ENCODE data around the gene DMBX1. TPM values are rescaled to one million over a fixed set of nuclear protein-coding genes. Genes with fewer than 3 reads are reported as not detected.

DMBX1 gene
- polyA plus RNA-seq, 1 donor = not detected

DNA sequence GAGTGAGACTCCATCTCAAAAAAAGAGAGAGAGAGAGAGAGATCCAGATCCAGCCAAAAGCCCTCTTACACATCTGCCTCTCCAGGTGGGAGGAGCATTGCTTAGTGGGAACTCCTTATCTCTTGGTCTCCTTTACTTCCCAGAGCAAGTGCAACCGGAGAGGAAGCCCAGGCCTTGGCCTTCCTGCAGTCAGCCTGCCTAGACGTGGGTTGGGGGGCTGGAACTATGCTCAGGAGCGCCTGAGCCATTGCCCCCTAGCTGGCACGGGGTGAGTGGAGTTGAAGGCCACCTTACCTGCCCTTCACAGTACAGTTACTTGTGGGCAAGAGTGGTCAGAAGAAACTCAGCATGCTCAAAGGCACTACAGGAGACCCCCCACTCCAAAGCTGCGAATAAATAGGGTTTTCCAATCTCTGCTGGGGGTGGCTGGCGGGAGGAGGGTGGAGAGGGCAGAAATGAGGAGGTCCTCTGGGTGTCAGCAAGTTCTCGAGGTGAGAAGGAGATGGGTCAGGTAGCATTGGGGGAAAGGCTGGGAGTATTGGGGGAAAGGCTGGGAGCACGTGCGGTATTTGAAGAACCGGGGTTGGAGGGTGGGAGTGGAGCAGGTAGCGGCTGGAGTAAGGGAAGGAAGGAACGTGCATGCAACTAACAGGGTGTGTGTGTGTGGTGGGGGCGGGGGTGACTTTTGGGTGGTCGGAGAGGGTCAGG lies 4.7 kb upstream of the DMBX1 start:
- no peak for DNase-seq

DNA sequence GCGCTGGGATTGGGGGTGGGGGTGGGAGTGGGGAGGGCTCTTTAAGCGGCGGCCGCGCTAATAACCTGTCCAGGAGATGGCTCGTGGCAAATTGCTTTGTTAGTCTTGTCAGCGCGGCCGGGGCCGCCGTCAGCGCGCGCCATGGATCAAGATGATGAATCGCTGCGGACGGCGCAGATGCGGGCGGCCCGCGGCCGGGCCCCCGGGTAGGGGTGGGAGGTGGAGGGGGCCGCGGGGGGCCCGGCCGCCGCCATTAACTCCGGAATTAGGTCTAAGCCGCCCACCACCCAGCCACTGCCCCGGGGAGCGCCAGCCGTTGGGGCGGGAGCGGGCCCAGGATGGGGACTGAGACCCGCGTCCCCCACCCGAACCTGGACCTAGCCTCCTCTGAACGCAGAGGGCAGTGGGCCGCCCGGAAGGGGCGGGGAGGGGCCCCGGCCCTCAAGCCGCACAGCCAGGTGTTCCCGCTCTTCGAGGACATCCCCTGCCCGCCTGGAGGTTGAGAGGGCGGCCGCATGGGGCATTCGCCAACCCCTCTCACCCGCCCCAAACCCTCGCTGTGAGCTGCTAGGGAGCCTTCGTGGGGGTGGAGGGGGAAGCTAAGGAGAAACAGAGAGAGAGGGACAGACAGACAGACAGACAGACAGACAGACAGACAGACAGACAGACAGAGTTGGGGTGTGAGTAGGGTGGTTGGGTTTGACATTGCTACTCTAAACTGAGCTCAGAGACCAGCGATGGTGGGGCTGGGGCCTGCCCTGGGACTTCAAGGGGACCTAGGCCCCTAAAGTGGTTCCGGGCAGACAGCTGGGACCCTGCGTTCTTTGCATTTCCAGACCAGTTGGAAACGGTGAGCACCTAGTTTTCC lies 3.8 kb upstream of the DMBX1 start:
- DNase-seq = no peak

DNA sequence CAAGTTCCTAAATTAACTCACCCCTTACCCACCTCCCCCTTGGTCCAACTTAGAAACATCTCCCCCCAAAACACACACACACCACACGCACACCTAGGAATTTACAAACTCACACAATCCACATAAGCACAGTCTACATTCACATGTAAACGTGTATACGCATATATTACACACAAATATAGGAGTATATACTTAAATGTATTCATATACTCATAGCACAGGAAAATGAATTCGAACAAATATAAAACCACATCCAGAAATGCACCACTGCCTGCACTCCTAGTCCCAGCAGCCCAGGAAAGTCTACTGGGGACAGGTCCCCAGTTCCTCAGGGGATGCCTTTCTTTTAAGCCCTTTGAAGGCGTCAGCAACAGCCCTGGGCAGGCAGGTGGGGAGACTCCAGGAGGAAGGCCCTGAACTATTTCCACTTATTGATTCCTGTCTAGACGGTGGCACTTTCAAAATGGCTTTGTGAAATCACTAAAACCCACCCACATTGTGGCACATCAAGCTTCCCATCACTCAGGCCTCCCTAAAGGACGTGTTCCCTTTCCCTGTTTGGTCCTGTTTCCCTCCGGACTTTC lies 3.1 kb upstream of the DMBX1 start:
- no peak for DNase-seq

DNA sequence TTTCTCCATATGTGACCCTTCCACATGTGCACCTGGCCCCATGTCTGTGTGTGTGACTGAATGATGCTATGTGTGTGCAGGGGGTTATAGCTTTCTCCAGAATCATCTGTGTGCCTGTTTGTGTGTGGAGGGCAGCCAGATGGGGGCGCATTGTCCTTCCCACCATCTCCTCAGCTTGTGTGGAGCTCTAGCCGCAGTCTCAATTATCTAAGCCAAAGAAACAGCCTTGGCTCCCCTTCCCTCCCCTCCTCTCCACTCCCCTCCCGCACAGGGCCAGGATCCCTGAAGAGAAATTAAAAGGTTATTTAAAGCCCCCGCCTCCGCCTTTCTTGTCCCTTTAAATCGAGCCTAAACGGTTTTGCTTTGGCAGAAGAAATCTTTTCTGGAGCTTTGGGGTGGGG lies 1.8 kb upstream of the DMBX1 start:
- no peak for DNase-seq

- no peak for DNase-seq
These were observed 1.1 kb upstream of the DMBX1 start for GRCh38 chr1:46488343-46489168.

DNA sequence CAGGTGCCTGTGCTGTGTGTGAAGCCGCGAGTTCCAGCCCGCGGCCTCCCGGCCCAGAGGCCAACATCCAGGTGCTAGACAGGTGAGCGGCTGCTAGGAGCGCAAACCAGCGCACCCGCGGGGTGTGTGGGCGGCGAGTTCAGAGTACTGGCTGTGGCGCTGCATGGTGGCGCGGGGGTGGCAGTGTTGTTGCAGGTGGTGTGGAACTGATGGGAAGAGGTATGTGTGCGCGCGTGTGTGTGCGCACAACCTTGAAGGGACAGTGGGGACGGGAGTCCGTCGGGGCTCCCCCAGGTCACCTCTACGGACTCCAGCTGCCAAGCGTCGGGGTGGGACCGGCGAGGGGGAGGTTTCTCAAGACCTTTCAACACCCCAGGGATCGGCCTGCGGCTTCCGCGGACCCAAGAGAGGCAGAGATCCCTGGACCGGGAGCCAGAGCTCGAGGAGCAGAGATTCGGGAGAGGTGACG lies 433 bp upstream of the DMBX1 start:
- no peak for DNase-seq

DNA sequence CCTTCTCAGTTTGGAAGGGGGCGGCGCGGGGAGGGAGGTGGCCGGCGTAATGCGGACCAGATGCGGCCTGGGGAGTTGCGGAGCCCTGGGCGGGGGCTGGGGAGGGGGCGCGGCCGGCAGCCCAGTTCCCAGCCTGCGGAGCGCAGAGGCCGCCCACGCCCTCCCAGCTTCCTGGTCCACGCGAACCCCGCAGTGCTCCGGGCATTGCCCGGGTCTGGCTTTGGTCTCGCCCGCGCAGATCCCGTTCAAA lies 695 bp downstream of the DMBX1 start:
- DNase-seq = no peak

GRCh38 chr1:46490656-46491442 lies 1.2 kb downstream of the DMBX1 start:
- DNase-seq = no peak

GRCh38 chr1:46491443-46492268 lies 2.0 kb downstream of the DMBX1 start:
- DNase-seq = no peak

GRCh38 chr1:46492269-46492853 lies 2.7 kb downstream of the DMBX1 start:
- no peak for DNase-seq

DNA sequence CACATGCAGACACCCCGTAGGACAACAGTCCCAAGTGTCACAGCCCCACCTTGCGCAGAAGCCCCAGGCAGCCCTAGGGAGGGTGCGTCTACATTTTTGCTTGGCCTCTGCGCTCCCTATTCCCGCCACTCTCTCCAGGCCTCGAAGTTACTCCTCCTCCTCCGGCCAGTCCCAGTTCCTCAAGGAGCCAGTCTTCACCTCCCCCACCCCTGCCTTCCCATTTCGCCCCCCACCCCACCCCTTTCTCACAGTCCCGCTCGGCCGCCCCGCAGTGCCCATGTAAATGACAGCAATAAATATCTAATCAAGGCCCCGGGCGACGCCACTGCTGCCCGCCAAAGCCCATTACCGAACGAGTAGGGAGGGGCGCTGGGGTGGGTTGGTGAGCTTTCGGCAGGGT lies 3.2 kb downstream of the DMBX1 start:
- DNase-seq = no peak

DNA sequence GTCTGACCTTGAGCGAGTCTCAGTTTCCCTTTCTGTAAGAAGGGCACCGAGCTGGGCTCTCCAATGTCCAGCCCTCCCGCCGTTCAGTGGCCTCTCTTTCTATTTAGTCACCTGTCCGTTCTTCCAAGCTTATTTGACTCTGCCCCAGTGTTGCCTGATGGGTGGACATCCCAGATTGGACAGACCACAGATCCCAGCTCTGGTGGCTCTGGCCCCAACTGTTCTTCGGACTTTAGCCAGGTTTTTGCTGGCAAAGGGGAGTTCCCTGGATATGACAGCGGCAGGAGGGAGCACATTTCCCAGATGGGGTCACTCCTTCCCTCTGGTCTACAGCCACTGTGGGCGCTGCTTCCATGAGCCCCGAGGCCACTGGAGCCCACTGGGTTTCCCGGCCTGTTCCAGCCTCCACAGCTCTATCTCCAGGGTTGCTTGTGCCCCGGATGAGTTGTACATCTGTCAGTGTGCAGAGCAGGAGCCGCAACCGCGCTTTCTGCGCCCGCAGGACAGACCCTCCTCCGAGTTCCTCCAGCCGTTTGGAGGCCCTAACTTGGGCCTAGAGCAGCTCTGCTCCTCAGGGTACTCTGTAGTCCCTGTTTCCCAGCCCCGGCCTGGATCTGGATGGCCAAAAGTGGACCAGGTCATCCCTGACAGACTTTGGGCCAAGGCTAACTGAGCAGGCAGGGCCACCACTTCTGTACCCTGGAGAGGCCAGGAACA lies 3.8 kb downstream of the DMBX1 start:
- DNase-seq = no peak

- no peak for DNase-seq
These were observed 5.3 kb downstream of the DMBX1 start for GRCh38 chr1:46494910-46495309.

DNA sequence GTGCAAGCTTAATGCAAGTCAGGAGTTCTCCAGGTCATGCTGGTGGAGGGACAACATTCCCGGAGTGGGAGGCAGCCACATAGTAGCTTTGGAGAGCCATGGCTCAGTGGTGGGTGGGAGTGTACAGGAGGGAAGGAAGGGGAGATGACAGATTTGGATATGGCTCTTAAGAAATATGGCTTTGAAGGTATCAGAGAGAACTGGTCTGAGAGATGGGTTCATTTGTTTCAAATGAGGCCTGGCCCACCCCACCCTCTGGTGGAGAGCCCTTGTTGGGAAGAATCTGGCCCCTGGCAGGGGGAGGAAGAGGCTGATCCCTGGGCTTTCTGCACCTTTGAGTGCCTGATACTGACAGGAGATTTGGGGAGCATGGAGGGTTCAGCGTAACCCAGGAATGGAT lies 6.1 kb downstream of the DMBX1 start:
- no peak for DNase-seq

DNA sequence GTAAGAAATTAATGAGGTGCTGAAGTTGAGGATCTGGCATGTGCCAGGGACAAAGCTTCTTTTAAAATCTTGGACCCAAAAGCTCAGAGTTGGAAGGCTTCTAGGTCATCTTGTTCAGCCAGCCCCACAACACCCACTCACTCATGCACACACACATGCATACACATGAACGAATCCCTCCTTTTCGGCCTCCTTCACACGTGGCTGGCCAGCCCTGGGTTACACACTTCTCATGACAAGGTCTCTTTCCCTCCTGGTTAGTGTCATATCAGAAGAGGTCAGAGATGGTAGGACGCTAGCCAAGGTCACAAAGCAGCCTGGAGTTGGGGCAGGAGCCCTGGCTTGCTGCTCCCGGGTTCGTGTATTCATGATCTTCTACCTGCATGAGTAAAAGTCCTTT lies 6.9 kb downstream of the DMBX1 start:
- DNase-seq = no peak

DNA sequence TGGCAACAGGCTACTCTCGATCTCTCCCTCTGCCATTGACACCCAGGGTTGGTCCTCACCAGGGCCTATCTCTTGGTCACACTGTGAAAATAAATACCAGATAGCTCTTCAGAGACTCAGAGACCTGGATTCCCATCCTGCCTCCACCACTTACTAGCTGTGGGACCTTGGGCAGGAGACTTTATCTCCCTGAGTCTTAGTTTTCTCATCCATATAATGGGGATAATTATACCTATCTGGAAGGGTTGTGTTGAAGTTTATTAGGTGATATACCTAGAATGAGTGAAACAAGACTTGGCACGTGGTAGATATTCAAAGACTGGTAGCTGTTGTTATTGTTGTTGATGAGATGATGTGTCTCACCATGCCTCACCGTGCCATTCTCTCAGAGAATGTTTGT lies 7.4 kb downstream of the DMBX1 start:
- DNase-seq = no peak

GRCh38 chr1:46497665-46498064 lies 8.0 kb downstream of the DMBX1 start:
- no peak for DNase-seq

DNA sequence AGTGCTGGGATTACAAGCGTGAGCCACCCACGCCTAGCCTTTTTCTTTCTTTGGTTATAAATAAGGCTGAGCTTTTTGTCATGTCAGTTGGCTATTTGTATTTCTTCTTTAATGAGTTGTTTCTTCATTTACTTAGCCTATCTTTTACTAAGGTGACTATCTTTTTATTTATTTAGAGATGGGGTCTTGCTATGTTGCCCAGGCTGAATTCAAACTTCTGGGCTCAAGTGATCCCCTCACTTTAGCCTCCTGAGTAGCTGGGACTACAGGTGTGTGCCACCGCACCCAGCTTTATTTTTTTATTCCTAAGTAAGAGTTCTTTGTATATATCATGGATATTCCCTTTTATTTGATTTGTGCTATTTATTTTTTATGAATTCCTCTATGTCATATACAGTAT lies 11.9 kb downstream of the DMBX1 start:
- no peak for DNase-seq

DNA sequence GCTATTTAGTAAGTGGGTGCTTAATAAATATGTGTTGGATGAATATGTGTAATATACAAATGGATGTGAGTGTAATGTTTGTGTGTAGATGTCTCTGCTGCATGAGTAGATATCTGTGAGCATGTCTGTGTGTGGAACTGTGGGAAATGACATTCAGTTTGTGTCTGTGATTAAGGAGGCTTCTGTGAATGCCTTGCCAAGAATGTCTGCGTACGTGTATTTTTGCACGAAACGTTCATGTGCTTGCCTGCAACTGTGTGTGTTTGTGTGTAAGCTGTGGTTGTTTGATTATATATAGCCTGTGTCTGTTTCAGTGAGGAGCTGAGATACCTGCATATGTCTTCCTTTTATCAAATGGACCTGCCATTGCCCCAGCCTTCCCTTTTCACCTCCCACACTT lies 13.8 kb downstream of the DMBX1 start:
- no peak for DNase-seq
